HG02884 (cell line): ENCODE results near the gene CACNA1C.

ENCODE experiments used
- ATAC-seq: cut with Tn5 transposase; IDR thresholded peaks from one replicate; pipeline ENCODE4 v1.9.1; 2021; ENCODE audit warnings: mild to moderate bottlenecking, moderate library complexity; ENCODE audit not compliant: unreplicated experiment

Gene CACNA1C

DNA sequence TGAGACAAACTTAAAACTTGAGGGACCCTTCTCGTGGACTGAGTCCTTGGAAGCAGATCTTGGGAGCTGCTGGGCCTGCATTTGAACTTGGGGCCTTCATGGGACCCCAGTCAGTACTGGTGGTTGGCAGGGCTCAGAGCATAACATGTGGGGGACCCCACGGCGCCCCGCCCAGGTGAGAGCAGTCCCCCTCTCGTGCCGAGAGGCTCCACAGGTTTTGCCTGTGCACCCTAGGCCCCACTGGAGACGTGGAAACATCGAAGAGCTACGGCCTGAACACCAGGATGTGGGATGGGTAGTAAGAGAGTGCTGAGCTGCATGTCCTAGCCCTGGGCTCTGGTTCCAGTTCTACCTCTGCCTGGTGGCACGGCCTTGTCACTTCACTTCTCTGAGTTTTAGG, 84.1 kb downstream of the CACNA1C start:
- no peak for ATAC-seq

DNA sequence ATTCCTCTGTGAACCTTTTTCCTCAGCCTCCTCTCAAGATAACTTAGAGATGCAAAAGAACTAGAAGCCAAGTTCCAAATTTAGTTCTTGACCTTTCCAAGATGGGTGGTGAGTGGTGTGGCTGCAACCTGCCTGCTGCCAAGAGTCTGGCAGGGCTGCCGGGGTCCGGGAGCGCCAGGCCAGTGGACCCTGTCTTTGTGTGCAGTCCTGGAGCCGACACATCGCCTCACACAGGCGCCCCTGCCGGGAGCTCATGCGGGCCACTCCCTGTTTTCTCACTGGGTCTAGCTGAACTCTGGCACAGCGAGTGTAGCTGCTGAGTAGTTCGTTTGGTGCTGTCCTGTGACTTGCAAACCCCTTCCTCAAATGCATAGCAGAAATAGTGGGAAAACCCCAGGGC, 84.9 kb downstream of the CACNA1C start:
- no peak for ATAC-seq

DNA sequence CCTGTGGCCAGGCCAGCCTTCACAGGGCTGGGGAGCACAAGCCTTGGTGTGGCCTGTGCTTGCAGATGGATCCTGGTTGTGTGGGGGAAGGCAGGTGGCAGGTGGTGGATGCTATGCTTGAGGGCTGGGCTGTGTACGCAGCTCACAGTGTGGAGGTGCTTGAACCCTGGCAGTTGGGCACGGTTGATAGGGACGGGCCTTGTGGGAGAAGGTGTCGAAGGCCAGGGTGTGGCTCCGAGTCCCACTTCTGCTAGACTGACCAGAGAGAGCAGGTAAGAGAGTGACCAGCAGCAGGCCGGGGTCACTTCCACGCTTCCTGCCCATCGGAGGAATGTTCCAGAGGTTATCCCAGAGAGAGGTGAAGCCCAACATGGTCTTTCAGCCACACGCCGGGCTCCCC, 85.5 kb downstream of the CACNA1C start:
- ATAC-seq: no peak

DNA sequence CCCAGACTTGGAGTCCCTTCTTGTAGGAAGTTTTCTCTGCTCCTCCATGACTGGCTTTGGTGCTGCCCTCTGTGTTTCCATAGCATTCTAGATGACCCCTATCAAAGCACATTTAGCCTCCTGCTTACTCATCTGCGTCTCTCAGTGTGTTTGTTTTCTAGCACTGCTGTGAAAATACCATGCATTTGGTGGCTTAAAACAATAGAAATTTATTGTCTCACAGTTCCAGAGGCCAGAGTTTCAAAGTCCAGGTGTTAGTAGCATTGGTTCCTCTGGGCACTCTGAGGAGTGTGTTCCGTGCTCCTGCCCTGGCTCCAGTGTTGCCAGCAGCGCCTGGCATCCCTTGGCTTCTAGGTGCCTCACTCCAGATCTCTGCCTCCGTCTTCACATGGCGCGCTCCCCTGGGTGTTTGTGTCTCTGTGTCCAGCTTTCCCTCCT, 86.1 kb downstream of the CACNA1C start:
- ATAC-seq: no peak

DNA sequence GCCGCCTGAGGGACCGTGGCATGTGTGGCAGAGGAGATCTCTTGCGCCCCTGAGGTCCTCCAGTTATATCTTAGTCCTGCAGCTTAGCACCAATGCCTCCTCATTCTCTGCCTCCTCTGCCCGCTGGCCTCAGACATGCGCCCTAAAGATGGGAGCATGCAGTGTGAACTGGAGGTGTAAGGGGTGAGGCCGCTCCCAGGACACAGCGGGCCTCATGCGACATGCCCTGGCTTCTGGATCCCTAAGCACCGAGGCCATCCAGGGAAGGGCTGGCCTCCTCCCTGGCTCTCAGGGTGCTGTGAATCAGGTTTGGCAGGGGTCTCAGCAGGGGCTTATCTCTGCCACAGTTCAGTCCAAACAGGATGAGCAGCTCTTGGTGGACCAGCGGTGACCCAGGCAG, 86.9 kb downstream of the CACNA1C start:
- no peak for ATAC-seq

DNA sequence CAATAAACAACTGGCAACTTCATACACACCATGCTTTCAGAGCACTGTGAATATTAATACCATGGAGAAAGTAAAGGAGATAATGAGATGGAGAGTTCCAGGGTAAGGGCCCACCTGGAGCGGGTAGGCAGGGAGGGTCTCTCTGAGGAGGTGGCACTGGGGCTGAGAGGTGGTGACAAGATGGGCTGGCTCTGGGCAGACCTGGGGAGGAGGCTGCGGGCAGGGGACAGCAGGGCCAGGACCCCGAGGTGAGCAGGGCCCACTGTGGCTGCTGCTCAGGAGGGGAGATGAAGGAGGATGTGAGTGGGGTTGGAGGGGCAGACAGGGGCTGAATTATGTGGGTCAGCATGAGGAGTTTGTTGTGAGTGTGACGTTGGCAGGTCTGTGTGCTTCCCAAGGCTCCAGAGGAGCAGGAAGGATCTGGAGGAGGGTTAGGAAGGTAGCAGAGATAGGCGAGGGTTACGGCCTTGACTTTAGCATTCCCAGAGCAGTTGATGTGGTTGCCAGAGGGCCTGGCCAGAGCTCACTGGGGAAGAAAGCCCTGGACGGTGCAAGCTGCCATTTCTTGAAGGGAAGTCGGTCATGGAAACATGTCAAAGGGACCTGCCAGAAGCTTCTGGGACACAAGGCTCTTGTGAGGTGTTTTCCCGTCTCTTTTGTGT, 88.2 kb downstream of the CACNA1C start:
- ATAC-seq: no peak

DNA sequence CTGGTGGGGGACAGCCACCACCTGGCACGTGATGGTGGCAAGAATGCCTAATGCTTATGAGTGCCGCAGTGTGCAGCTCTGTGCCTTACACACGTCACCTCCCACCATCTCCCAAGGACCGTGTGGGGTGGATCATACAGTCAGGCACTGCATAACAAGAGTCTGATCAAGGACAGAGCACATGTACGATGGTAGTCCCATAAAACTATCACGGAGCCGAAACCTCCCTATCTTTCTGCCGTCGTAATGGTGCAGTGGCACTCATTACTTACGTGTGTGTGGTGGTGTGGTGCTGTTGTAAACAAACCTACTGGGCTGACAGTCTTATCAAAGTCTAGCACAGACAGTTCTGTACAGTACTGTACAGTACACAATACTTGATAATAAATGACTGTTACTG, 89.3 kb downstream of the CACNA1C start:
- ATAC-seq: no peak

DNA sequence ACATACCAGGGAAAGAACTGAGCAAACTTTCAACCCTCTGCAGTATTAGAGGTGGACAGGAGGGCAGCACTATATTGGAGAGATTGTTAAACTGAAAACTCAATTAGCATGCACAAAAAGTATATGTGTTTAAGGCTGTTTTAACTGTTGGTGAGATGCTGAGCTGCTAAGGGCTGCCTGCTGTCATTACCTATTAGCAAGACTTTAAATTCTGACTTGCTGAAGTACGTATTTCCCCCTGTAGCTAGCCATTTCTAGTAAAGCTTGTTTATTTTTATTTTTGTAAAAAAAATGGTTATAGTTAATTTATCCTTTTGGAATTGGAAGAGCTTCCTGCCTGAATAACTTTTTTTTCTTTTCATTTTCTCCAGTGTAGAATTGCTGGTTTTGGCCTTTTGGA, 92.2 kb downstream of the CACNA1C start:
- ATAC-seq: no peak

DNA sequence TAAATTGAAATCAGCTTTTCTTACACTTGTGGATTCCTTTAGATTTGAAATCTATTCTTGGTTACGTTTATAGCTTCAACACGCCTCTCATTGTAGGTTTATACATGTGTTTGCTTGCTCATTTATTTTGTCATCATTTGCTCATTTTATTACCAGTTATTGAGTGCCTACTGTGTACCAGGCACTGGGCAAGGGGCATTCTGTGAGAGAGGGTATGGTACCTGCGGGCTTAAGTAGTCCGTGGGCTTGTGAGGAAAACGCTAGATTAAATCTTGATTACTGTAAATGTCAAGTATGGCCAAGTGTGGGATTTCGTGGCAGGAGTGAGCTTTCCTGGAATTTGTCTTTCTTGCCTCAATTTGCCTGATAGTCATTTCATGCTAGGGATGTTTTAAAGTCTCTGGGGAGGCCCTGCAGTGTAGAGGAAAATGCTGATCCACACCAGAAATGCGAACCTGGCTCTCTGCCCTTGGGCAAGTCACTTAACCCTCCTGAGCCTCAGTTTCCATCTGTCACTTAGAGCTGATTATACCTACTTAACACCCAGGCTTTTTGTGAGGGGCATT, 92.7 kb downstream of the CACNA1C start:
- no peak for ATAC-seq

DNA sequence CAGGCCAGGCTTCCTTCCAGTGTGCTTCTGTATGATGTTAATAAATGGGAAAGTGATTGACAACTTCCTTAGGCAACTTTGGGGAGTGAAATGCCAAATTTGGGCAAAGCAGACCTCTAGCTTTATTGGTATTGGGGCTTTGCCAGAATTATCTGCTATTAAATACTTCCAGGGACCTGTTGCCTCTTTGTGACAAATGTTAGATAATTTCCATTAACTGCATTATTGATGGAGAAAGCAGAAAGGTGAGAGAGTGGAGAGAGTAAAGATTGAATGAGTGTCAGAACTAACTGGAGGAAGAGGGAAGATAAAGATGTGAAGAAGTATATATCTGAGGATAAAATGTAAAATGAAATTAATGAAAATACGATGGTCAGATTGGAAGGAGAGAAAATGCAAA, 94.5 kb downstream of the CACNA1C start:
- ATAC-seq: no peak

DNA sequence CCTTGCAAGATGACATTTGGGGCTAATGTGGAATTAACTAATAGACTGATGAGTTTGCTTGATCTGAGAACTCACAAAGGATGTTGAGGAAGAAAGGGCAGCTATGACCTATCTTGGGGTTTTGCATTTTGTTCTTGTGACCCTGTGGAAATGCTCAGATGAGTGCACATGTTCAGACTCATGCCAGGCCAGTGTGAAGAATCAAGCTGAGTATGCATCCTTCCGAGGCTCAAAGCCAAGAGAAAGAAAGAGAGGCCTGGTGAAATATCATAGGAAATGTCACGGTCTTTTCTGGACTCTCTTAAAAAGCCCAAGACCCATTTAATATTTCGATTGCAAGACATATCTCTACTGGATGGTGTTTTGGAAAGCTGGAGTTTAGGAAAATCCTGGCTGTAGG, 96.3 kb downstream of the CACNA1C start:
- no peak for ATAC-seq

DNA sequence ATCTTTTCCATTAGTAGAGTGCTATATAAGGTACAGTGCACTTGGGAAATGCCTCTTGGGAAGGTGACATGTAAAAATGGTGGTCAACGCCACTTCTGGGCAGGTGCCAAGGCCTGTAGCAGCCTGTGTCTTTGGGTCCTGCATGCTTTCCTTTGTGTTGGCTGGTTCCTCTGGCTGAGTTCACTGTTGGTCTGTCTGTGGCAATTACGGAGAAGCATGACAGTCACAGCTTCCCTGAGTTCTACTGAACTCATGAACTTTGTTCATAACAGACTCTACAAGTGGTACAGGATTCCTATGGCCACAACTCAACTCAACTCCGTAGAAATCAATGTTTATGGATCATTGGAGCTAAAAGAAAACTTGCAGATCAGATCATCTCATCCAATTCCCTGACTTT, 98.0 kb downstream of the CACNA1C start:
- ATAC-seq: no peak

DNA sequence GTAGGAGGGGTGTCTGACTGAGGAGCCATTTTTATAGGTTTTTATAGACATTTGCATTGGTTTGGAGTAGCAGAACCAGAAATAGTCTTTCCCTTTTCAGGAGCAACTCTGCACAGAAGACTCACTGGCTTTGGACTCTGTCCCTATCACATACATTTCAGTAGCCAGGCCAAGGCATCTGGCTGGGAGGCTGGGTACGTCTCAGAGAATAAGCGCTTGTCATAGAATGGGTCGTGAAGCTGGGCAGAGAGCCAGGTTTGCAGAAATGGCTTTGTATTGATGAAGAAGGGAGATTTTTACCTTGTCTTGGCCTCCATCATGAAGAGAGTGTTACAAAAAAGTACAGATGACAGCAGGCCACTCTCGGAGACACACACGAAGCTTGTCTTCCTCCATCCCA, 98.6 kb downstream of the CACNA1C start:
- ATAC-seq: no peak

DNA sequence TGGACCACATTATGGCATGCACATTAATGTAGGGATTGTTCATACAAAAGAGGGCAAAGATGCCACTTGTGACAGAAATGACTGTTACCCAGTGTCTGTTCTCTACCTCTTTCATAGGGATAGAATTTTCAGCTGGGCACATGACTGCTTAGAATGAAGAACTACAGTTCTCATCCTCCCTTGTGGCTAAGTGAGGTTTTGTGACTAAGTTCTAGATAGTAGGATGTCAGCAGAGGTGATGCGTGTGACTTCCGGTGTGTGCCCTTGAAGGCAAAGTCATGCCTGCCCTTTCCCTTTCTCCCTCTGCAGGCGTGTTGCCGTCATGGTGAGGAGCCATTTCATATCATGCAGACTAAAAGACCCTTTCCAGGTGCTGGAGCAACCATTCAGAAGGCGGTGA, 99.3 kb downstream of the CACNA1C start:
- ATAC-seq: no peak

DNA sequence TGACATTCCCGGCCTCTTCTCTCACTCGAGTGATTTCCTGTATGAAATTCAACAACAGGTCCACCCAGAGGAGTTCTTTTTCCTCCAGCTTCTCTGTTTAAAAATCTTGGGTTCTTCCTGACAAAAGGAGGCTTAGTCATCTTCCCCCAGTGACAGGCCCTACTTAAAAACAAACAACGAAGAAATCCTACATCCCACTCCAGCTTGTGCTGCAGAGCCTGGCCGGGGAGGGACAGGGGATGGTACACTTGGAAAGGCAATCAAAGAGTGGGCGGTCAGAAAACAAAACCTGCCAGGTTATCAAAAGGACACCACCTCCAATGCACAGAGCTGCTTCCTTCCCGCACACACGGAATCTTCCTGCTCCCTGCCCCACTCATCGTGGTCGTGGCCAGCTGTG, 101.3 kb downstream of the CACNA1C start:
- no peak for ATAC-seq

DNA sequence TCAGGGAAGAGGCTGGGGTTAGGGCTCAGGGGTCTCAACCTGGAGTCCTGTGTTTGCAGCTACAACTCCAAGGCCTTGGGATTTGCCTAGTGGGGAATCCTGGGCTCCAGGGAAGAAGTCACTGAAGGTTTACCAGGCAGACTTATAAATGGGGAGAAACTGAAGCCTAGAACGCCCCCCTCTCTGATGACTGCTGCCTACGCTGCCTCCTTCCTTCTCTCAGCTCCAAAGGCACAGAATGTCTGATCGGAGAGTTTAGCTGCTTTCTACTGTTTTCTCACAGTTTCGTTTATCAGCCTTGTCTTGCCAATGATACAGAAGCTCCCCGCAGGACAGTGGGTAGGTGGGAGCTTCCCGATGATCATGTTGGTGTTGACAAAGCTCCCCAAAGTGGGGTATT, 101.7 kb downstream of the CACNA1C start:
- ATAC-seq: no peak

DNA sequence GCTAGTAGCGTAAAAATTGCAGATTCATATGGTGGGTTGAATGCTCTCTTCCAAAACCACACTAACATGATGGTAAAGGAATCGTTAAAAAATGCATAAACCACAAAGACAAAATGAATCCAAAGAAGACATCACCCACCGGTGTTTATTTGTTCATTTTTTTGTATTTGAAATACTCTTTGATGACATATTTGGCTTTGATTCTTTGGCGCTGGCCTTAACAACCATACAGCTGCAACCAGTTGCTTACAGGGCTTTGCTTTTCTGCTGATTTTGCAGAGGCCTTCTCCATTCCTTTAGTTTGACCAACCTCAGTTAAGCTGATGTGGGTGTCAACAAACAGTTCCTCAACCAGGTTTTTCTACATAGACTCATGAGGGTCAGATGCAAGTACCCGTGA, 103.5 kb downstream of the CACNA1C start:
- no peak for ATAC-seq

DNA sequence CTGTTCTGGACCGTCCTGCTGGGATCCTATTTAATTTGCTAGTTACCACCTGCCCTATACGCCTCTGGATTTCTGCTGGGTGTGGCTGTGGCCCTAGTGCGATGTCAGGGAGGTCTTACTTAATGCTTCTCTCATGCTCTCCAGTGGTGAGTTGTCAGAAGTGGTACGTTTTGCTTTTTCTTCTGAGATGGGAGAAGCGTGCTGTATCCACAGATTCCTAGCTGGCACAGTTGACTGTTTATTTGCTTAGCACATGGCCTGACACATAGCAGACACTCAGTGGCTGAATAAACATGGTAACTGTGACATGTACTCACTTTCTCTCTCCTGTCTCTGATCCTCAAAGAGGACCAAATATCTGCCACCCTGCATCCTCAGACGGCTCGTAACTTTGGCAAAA, 107.3 kb downstream of the CACNA1C start:
- no peak for ATAC-seq

DNA sequence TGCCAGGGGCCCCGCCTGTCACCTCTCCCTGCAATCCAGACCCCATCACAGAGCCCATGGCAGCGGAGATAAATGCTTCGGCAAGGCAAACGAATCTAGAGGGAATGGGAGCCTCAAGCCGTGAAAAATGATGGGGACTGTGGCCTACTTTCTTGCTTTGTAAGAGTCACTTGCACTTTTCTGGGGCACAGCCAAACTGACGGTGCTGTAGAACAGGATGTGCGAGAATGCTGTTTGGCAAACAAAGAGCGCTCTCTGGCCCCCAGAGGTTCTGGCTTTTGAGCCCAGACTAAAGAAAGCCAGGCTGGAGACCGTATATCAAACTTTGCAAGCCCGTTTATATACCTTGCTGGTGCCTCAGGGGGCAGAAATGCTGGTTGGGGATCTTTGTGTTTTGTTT, 108.7 kb downstream of the CACNA1C start:
- no peak for ATAC-seq

DNA sequence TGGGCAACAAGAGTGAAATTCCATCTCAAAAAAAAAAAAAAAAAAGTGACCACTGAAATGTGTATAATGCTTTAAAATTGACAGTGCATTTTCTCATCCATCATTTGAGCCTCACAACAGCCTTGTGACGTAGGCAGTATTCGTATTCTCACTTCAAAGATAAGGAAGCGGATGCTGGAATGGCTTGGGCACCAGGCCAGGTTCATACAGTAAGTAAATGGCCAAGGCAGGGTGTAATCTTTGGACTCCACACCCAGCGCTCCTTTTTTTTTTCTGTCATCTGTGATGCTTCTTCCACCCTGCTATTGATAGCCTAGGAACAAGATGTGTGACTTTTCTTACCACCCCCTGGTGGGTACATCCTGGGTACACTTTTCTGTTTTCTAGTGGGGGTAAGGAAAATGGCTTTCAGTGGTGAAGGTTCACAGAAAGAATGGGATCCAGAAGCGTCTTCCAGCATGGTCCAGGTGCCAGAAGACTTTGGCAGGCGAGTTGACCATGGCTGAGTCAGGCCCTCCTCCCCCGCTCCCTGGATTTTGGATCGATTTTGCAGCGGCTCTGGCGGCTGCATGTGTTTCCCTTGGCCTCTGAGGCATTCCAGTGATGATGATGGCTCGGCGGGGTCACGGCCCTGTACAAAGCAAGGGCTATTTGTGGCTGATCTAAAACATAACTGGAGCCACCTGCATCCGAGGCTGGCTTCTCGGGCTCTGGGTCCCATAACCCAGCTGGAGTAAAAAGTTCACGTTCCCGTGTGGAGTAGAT, 110.6 kb downstream of the CACNA1C start:
- no peak for ATAC-seq

DNA sequence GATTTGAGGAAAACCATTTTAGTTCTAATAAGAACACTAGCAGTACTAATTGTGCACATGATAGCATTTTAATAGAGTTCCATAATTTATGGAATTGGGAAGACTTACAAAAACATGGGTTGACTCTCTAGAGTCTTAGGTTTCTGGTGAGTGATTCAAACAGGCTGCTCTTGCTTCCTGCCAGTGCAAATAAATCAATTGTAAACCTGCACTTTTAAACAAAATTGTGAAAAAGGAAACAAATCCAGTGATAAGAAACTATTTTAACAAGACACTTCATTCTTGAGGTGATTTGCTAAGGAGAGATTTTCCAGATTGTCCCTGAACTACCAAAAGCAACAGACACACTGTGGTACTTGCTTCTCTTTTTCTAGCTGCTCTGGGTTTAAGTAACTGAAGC, 112.2 kb downstream of the CACNA1C start:
- ATAC-seq: no peak

DNA sequence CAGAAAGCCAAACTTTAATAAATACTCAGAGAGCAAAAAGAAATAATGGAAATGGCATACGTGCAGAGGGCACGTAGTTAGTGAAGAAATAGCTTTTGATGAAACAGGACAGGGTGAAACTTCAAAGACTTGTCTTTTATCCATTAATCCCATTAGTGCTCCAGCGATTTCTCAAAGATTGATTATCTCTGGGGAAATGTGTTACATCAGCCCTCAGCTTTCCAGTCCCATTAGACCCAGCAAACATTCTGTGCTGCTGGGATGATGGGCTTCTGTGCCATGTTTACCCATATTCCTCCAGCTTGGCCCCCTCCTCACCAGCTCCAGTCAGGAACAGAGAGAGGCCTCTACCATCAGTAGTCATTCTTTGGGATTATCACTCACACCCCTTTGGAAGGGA, 113.1 kb downstream of the CACNA1C start:
- no peak for ATAC-seq
